GM18907 (cell line): ENCODE results near the gene DDX1.

Source experiments
- ATAC-seq: cut with Tn5 transposase; IDR thresholded peaks from one replicate; pipeline ENCODE4 v1.9.1; 2021; ENCODE audit warnings: mild to moderate bottlenecking, moderate library complexity; ENCODE audit not compliant: unreplicated experiment

Gene DDX1

GRCh38 chr2:15642815-15643500 is 51.3 kb downstream of the DDX1 start:
- no peak for ATAC-seq

GRCh38 chr2:15643791-15644585 is 52.3 kb downstream of the DDX1 start:
- ATAC-seq = no peak

GRCh38 chr2:15645300-15645699 is 53.6 kb downstream of the DDX1 start:
- no peak for ATAC-seq

- ATAC-seq = no peak
Measured at GRCh38 chr2:15645720-15646385, 54.2 kb downstream of the DDX1 start.

GRCh38 chr2:15646661-15647060 is 55.0 kb downstream of the DDX1 start:
- ATAC-seq = no peak

GRCh38 chr2:15647622-15648590 is 56.2 kb downstream of the DDX1 start:
- no peak for ATAC-seq

GRCh38 chr2:15648593-15649525 is 57.2 kb downstream of the DDX1 start:
- ATAC-seq = no peak

GRCh38 chr2:15649561-15650255 is 58.0 kb downstream of the DDX1 start:
- ATAC-seq = no peak

- ATAC-seq = no peak
Measured at GRCh38 chr2:15650616-15651366, 59.1 kb downstream of the DDX1 start.

- ATAC-seq = no peak
Measured at GRCh38 chr2:15651367-15651727, 59.7 kb downstream of the DDX1 start.

- ATAC-seq = no peak
Measured at GRCh38 chr2:15652252-15652651, 60.6 kb downstream of the DDX1 start.

GRCh38 chr2:15652801-15653200 is 61.1 kb downstream of the DDX1 start:
- no peak for ATAC-seq

GRCh38 chr2:15653806-15654726 is 62.4 kb downstream of the DDX1 start:
- ATAC-seq = no peak

- ATAC-seq = no peak
Measured at GRCh38 chr2:15654727-15655073, 63.0 kb downstream of the DDX1 start.

- no peak for ATAC-seq
Measured at GRCh38 chr2:15655123-15655887, 63.6 kb downstream of the DDX1 start.

- ATAC-seq = no peak
Measured at GRCh38 chr2:15656090-15656489, 64.4 kb downstream of the DDX1 start.

- no peak for ATAC-seq
Measured at GRCh38 chr2:15657759-15658158, 66.1 kb downstream of the DDX1 start.
